Gastroesophageal sphincter (tissue), 4 donors: ENCODE measurements around the gene OCIAD2. TPM values are rescaled to one million over a fixed set of nuclear protein-coding genes. Genes with fewer than 3 reads are reported as not detected.
"Not testable (repeated sequence)": the region's sequence is repeated elsewhere in the genome, so short reads cannot be mapped to it uniquely, and the experiment has no call there.

ENCODE experiments used
- ATAC-seq: fragments of 150-250 bp; one replicate; pipeline ENCODE4 v1.9.1; 2016; ENCODE audit warnings: mild to moderate bottlenecking, moderate library complexity
- H3K27ac ChIP-seq, 4 donors: fragments of 200-600 bp; sonication (generic) in 3 of 4; 1 replicate in 3 of 4; 2 replicates in 1 of 4; pipeline ENCODE4 v1.5.1; 2016 to 2019
- H3K27me3 ChIP-seq: fragments of 200-600 bp; sonication (generic); one replicate; pipeline ENCODE4 v1.5.1; 2019
- H3K36me3 ChIP-seq, 2 donors: fragments of 200-600 bp; sonication (generic); one replicate each; pipeline ENCODE4 v1.5.1; 2019; ENCODE audit warnings: control low read depth in 1 of 2
- H3K4me1 ChIP-seq, 3 donors: fragments of 200-600 bp; sonication (generic); 1 replicate in 2 of 3; 2 replicates in 1 of 3; pipeline ENCODE4 v1.5.1; 2016 to 2019; ENCODE audit warnings: control low read depth in 2 of 3
- H3K4me3 ChIP-seq, 2 donors: fragments of 200-600 bp; sonication (generic); one replicate each; pipeline ENCODE4 v1.5.1; 2019; ENCODE audit warnings: mild to moderate bottlenecking in 1 of 2, moderate library complexity in 1 of 2
- H3K9me3 ChIP-seq, 3 donors: fragments of 200-600 bp; sonication (generic); one replicate each; pipeline ENCODE4 v1.5.1; 2017 to 2019; ENCODE audit warnings: control low read depth in 2 of 3
- EP300 ChIP-seq: sonication (generic); formaldehyde crosslinking; IDR thresholded peaks from one replicate; pipeline ENCODE4 v1.6.1; 2017; ENCODE audit warnings: antibody characterized with exemption, mild to moderate bottlenecking
- POLR2A ChIP-seq, 2 donors: fragments of 450-650 bp; IDR thresholded peaks; one replicate each; pipeline ENCODE4 v1.6.1; 2017; ENCODE audit warnings: antibody characterized with exemption in 2 of 2, mild to moderate bottlenecking in 2 of 2, moderate library complexity in 1 of 2
- POLR2AphosphoS5 ChIP-seq: sonication (generic); formaldehyde crosslinking; IDR thresholded peaks from one replicate; pipeline ENCODE4 v1.6.1; 2017; ENCODE audit warnings: antibody characterized with exemption
- WGBS, 2 donors: methylation state at CpG; one replicate each; pipeline ENCODE4 v1.1.5; 2018; ENCODE audit warnings: low coverage in 1 of 2; 5-methylcytosine and 5-hydroxymethylcytosine counted together
- total RNA-seq, 4 donors: library from RNA; depleted of rRNA; stranded (reverse); fragments of >200 nt; gene quantifications; one replicate each; pipeline ENCODE4 v1.1.0, GENCODE V29; 2016
- TF ChIP-seq, protein P1 (sequence below), 4 experiments: fragments of 200-600 bp in 2 of 4; fragments of 450-650 bp in 2 of 4; sonication (generic) in 1 of 4; IDR thresholded peaks; one replicate each; pipeline ENCODE4 v1.5.1; 2017 to 2019; ENCODE audit warnings: antibody characterized with exemption in 4 of 4, mild to moderate bottlenecking in 2 of 4, moderate library complexity in 2 of 4

Gene OCIAD2
- total RNA-seq, 4 donors from 2014 or later = 2.4 to 9.3 (median 5.0) TPM

DNA sequence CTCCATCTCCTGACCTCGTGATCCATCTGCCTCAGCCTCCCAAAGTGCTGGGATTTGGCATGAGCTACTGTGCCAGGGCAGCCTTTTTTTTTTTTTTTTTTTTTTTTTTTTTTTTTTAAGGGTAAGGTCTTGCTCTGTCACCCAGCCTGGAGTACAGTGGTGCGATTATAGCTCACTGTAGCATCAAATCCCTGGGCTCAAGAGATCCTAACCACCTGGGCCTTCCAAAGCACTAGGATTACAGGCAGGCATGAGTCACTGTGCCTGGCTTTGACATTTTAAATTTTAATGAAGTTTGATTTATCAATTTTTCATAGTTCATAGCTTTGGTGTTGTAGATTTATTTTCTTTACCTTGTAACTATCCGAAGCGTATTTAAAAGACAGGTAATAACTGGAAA lies 17.8 kb upstream of the OCIAD2 start:
- TF ChIP-seq EP300 (no peak), POLR2AphosphoS5 (no peak)
- ATAC-seq = no peak
- H3K27ac ChIP-seq = no peak overlapping the region
- WGBS, 2 donors = 88 to 93% methylated on average over 3 to 4 of the region's 4 CpGs
- no peaks in the 10 kb centered on the region for H3K36me3 ChIP-seq
- H3K4me1 ChIP-seq = no peaks in the 10 kb centered on the region
- H3K9me3 ChIP-seq = peaks cover 0 to 3% (median 0%) of the 10 kb centered on the region in 3 donors
- H3K4me3 ChIP-seq = no peak overlapping the region
- no peaks in the 10 kb centered on the region for H3K27me3 ChIP-seq

DNA sequence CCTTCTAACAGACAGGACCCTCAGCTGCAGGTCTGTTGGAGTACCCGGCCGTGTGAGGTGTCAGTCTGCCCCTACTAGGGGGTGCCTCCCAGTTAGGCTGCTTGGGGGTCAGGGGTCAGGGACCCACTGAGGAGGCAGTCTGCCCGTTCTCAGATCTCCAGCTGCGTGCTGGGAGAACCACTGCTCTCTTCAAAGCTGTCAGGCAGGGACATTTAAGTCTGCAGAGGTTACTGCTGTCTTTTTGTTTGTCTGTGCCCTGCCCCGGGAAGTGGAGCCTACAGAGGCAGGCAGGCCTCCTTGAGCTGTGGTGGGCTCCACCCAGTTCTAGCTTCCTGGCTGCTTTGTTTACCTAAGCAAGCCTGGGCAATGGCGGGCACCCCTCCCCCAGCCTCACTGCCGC lies 16.5 kb upstream of the OCIAD2 start:
- not testable (repeated sequence) for H3K9me3 ChIP-seq, H3K4me1 ChIP-seq, H3K36me3 ChIP-seq, ATAC-seq, H3K27me3 ChIP-seq, H3K27ac ChIP-seq, H3K4me3 ChIP-seq
- 100% methylated on average over 1 of the region's 7 CpGs; no CpG with 5 or more reads in 1 of the 2 donors for WGBS, 2 donors

DNA sequence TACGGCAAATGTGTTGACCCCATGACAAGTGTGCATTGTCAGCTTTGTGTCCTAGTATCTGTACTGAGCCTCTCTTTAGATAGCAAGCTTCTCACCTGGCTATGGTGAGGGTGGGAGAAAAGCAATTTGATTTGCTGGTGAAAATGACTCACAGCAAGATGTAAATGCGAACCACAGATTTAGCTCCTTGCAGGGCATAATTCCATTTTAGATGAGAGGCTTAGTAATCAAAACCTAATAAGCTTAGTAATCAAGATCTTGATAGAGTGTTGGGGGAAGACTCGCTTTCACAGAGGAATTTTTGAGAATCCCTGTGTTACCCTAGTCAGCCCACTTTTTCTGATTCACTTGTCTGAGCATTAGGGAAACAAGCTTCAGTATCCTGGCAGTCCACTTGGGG lies 7.7 kb upstream of the OCIAD2 start:
- WGBS, 2 donors = 77 to 84% methylated on average over 3 of the region's 3 CpGs
- H3K4me1 ChIP-seq = no peaks in the 10 kb centered on the region
- no peak for ATAC-seq
- H3K9me3 ChIP-seq = no peaks in the 10 kb centered on the region
- no peak overlapping the region for H3K4me3 ChIP-seq
- no peaks in the 10 kb centered on the region for H3K36me3 ChIP-seq
- H3K27me3 ChIP-seq = no peaks in the 10 kb centered on the region
- no peak overlapping the region for H3K27ac ChIP-seq
- TF ChIP-seq POLR2A (IDR thresholded peaks at IDR 0.05) = no peak
- TF ChIP-seq, protein P1, sequence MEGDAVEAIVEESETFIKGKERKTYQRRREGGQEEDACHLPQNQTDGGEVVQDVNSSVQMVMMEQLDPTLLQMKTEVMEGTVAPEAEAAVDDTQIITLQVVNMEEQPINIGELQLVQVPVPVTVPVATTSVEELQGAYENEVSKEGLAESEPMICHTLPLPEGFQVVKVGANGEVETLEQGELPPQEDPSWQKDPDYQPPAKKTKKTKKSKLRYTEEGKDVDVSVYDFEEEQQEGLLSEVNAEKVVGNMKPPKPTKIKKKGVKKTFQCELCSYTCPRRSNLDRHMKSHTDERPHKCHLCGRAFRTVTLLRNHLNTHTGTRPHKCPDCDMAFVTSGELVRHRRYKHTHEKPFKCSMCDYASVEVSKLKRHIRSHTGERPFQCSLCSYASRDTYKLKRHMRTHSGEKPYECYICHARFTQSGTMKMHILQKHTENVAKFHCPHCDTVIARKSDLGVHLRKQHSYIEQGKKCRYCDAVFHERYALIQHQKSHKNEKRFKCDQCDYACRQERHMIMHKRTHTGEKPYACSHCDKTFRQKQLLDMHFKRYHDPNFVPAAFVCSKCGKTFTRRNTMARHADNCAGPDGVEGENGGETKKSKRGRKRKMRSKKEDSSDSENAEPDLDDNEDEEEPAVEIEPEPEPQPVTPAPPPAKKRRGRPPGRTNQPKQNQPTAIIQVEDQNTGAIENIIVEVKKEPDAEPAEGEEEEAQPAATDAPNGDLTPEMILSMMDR (IDR thresholded peaks at IDR 0.05) = no peak
- no peak for TF ChIP-seq POLR2AphosphoS5
- TF ChIP-seq EP300 = no peak

DNA sequence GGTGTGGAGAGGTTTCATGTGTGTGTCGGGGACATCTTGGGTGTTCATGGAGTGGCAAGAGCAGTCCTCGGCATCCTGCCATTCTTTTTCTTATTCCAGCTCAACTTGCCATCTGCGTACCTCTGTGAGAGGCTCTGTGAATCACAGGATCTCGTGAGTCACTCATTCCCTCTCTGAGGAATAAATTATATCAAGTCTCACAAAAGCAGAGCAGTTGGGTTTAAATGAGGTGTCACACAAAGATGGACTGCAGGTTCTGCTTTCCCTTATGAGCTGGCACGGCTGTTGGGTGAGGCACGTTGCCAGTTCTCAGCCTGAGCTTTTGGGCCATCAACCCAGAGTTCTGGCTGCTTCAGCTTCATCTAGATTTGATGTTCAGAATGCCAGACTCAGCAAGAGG lies 6.8 kb upstream of the OCIAD2 start:
- no peak for ATAC-seq
- no peaks in the 10 kb centered on the region for H3K36me3 ChIP-seq
- no peaks in the 10 kb centered on the region for H3K9me3 ChIP-seq
- WGBS, 2 donors = 60 to 66% methylated on average over 4 to 6 of the region's 6 CpGs
- TF ChIP-seq EP300 (no peak), POLR2A (IDR thresholded peaks at IDR 0.05) (no peak), POLR2AphosphoS5 (peak; percentile 52)
- no peaks in the 10 kb centered on the region for H3K27me3 ChIP-seq
- H3K4me1 ChIP-seq = no peaks in the 10 kb centered on the region
- H3K27ac ChIP-seq = no peak overlapping the region
- no peak overlapping the region for H3K4me3 ChIP-seq

DNA sequence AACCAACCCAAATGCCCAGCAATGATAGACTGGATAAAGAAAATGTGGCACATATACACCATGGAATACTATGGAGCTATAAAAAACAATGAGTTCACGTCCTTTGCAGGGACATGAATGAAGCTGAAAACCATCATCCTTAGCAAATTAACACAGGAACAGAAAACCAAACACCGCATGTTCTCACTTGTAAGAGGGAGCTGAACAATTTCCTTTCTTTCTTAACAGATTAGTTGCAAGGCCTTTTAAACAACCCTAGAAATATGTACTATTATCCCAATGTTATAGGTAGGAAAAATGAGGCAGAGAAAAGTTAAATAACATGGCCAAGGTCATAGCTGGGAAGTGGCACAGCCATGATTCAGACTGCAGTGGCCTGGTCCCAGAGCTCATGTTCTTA lies 5.8 kb upstream of the OCIAD2 start:
- Histone ChIP-seq H3K36me3 (no peaks in the 10 kb centered on the region), H3K27me3 (no peaks in the 10 kb centered on the region), H3K27ac (no peak overlapping the region), H3K4me3 (no peak overlapping the region), H3K4me1 (no peaks in the 10 kb centered on the region), H3K9me3 (no peaks in the 10 kb centered on the region)
- WGBS, 2 donors = 73 to 96% methylated on average over 2 of the region's 2 CpGs
- no peak for ATAC-seq
- TF ChIP-seq, protein P1 (IDR thresholded peaks at IDR 0.05) = no peak
- TF ChIP-seq POLR2A (IDR thresholded peaks at IDR 0.05) (no peak), POLR2AphosphoS5 (no peak), EP300 (no peak)

DNA sequence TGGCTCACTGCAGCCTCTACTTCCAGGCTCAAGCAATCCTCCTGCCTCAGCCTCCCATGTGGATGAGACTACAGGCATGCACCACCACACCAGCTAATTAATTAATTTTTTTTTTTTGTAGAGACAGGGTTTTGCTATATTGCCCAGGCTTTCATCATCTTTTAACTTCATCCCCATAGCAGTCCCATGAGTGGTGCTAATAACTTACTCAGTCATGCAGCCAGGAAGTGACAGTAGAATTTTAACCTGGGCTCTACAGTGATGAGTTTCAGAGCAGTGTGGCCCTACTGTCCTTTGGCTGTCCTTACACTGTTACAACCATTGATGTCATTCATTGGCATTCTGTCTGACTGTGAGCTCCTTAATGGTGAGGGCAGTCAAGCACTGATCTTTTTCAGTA lies 3.9 kb upstream of the OCIAD2 start:
- Histone ChIP-seq H3K36me3 (no peaks in the 10 kb centered on the region), H3K27me3 (peaks cover 8% of the 10 kb centered on the region), H3K27ac (no peak overlapping the region), H3K4me1 (peaks cover 0 to 16% (median 4%) of the 10 kb centered on the region in 3 donors), H3K4me3 (no peak overlapping the region), H3K9me3 (no peaks in the 10 kb centered on the region)
- no peak for TF ChIP-seq EP300
- ATAC-seq = no peak

DNA sequence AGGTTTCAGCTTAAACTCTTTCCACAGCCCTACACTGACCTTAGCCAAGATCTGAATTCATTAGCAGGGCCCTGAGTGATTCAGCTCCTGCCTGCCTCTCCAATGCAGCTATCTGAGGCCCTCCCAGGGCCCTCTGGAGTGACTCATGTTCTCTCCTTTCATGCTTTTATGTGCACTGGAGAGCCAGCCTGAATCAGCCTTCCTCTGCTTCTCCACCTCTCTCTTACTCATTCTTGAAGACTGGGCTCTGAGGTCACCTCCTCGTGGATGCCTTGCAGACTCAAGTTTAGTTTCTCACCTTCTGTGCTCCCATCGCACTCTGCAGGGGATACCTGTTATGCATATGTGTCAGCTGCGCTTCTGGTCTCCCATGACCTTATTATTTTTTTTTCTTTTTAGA lies 3.1 kb upstream of the OCIAD2 start:
- 54 to 77% methylated on average over 2 to 3 of the region's 3 CpGs for WGBS, 2 donors

More for the DNA sequence above, 3.1 kb upstream of the OCIAD2 start:
- TF ChIP-seq POLR2AphosphoS5 (no peak), EP300 (no peak), POLR2A (IDR thresholded peaks at IDR 0.05) (no peak)
- TF ChIP-seq, protein P1 (IDR thresholded peaks at IDR 0.05) = no peak
- no peaks in the 10 kb centered on the region for H3K36me3 ChIP-seq
- peaks cover 8% of the 10 kb centered on the region for H3K27me3 ChIP-seq
- H3K4me1 ChIP-seq = peaks cover 0 to 17% (median 4%) of the 10 kb centered on the region in 3 donors
- no peak overlapping the region for H3K27ac ChIP-seq
- no peak for ATAC-seq
- H3K9me3 ChIP-seq = no peaks in the 10 kb centered on the region
- H3K4me3 ChIP-seq = no peak overlapping the region
